Mesothelial cell of epicardium (in vitro differentiated cells): ENCODE results near the gene SCRN3. TPM values are rescaled to one million over a fixed set of nuclear protein-coding genes. Genes with fewer than 3 reads are reported as not detected.
"Not testable (repeated sequence)": the region's sequence is repeated elsewhere in the genome, so short reads cannot be mapped to it uniquely, and the experiment has no call there.

Experiments
- DNase-seq, 2 experiments: peaks; one replicate each; pipeline ENCODE4 v3.0.0; 2021; ENCODE audit warnings: low spot score in 2 of 2; ENCODE audit not compliant: unreplicated experiment in 2 of 2
- H3K27ac Mint-ChIP-seq: 2 replicates; pipeline ENCODE4 v1.8.0; 2021; ENCODE audit warnings: mixed read lengths
- H3K27me3 Mint-ChIP-seq: 2 replicates; pipeline ENCODE4 v1.8.0; 2021; ENCODE audit warnings: low read depth, mixed read lengths
- H3K36me3 Mint-ChIP-seq: 2 replicates; pipeline ENCODE4 v1.8.0; 2021; ENCODE audit warnings: mixed read lengths
- H3K4me1 Mint-ChIP-seq: 2 replicates; pipeline ENCODE4 v1.8.0; 2021; ENCODE audit warnings: mixed read lengths
- H3K4me3 Mint-ChIP-seq: 2 replicates; pipeline ENCODE4 v1.8.0; 2021; ENCODE audit warnings: mild to moderate bottlenecking, moderate library complexity, mixed read lengths
- H3K9me3 Mint-ChIP-seq: 2 replicates; pipeline ENCODE4 v1.8.0; 2021; ENCODE audit warnings: mixed read lengths
- total RNA-seq: library from RNA; stranded (reverse); gene quantifications from 3 replicates; pipeline ENCODE4 v1.2.1, GENCODE V29; 2021
- TF ChIP-seq, protein P1 (sequence below): fragments of 200-600 bp; sonication (generic); IDR thresholded peaks from one replicate; pipeline ENCODE4 v1.5.0; 2021; ENCODE audit warnings: antibody characterized with exemption; ENCODE audit not compliant: unreplicated experiment

SCRN3 gene
- total RNA-seq, 1 donor from 2014 or later = 26.5 TPM

DNA sequence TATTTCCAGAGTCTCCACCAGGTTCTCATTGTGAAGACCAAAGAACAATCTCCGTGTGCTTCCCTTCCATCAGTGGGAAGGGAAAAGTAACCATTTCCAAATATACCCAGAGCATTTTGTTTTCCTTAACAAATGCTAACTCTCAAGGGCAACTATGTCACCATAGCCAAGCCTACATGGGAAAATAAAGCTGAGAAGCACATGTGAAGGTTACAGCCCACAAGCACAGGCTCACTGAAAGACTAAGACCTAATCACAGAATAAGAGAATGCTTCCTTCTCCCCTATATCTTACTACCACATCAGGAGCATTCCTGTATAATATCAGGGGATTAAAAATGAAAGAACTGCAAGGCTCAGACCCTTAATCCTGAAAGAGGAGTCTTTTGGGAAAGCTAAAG is 32.6 kb upstream of the SCRN3 start:
- Mint-ChIP-seq H3K27ac (no peak overlapping the region), H3K36me3 (peaks cover 65% of the 10 kb centered on the region), H3K4me1 (no peaks in the 10 kb centered on the region), H3K9me3 (peaks cover 40% of the 10 kb centered on the region), H3K4me3 (no peak overlapping the region), H3K27me3 (no peaks in the 10 kb centered on the region)
- TF ChIP-seq, protein P1, sequence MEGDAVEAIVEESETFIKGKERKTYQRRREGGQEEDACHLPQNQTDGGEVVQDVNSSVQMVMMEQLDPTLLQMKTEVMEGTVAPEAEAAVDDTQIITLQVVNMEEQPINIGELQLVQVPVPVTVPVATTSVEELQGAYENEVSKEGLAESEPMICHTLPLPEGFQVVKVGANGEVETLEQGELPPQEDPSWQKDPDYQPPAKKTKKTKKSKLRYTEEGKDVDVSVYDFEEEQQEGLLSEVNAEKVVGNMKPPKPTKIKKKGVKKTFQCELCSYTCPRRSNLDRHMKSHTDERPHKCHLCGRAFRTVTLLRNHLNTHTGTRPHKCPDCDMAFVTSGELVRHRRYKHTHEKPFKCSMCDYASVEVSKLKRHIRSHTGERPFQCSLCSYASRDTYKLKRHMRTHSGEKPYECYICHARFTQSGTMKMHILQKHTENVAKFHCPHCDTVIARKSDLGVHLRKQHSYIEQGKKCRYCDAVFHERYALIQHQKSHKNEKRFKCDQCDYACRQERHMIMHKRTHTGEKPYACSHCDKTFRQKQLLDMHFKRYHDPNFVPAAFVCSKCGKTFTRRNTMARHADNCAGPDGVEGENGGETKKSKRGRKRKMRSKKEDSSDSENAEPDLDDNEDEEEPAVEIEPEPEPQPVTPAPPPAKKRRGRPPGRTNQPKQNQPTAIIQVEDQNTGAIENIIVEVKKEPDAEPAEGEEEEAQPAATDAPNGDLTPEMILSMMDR = no peak
- no peak for DNase-seq

DNA sequence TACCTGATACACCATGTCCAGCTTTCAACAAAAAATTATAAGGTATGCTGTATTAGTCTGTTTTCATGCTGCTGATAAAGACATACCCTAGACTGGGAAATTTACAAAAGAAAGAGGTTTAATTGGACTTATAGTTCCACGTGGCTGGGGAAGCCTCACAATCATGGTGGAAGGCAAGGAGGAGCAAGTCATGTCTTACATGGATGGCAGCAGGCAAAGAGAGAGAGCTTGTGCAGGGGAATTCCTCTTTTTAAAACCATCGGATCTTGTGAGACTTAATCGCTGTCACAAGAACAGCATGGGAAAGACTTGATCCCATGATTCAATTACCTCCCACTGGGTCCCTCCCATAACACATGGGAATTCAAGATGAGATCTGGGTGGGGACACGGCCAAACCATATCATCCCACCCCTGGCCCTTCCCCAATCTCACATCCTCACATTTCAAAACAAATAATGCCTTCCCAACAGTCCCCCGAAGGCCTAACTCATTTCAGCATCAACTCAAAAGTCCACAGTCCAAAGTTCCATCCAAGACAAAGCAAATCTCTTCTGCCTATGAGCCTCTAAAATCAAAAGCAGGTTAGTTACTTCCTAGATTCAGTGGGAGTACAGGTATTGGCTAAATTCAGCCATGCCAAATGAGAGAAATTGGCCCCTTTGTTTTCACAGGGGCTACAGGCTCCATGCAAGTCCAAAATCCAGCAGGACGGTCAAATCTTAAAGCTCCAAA is 31.9 kb upstream of the SCRN3 start:
- H3K27ac Mint-ChIP-seq, DNase-seq, H3K4me1 Mint-ChIP-seq, H3K4me3 Mint-ChIP-seq, H3K27me3 Mint-ChIP-seq: not testable (repeated sequence)
- Mint-ChIP-seq H3K9me3 (peaks cover 44% of the 10 kb centered on the region), H3K36me3 (peaks cover 71% of the 10 kb centered on the region)

DNA sequence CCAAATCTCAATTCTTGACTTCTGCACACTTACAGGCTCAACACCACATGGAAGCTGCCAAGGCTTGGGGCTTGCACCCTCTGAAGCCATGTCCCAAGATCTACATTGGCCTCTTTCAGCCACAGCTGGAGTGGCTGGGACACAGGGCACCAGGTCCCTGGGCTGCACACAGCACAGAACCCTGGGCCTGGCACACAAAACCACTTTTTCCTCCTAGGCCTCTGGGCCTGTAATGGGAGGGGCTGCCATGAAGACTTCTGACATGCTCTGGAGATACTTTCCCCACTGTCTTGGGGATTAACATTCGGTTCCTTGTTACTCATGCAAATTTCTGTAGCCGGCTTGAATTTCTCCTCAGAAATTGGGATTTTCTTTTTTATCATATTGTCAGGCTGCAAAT is 30.9 kb upstream of the SCRN3 start:
- TF ChIP-seq, protein P1 = no peak
- Mint-ChIP-seq H3K27me3 (no peaks in the 10 kb centered on the region), H3K36me3 (peaks cover 72% of the 10 kb centered on the region), H3K27ac (no peak overlapping the region), H3K4me3 (no peak overlapping the region), H3K4me1 (no peaks in the 10 kb centered on the region), H3K9me3 (peaks cover 44% of the 10 kb centered on the region)
- no peak for DNase-seq

DNA sequence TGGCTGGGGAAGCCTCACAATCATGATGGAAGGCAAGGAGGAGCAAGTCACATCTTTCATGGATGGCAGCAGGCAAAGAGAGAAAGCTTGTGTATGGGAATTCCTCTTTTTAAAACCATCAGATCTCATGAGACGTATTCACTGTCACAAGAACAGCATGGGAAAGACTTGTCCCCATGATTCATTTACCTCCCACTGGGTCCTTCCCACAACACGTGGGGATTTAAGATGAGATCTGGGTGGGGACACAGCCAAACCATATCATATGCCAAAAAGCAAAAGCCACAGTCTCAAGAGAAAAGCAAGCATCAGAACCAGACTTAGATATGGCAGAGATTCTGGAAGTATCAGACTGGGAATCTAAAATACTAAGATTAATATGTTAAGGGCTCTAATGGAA is 30.0 kb upstream of the SCRN3 start:
- Mint-ChIP-seq H3K4me1 (no peaks in the 10 kb centered on the region), H3K36me3 (peaks cover 69% of the 10 kb centered on the region), H3K9me3 (peaks cover 44% of the 10 kb centered on the region), H3K27me3 (no peaks in the 10 kb centered on the region), H3K27ac (no peak overlapping the region), H3K4me3 (no peak overlapping the region)
- DNase-seq = no peak
- TF ChIP-seq, protein P1 = no peak

DNA sequence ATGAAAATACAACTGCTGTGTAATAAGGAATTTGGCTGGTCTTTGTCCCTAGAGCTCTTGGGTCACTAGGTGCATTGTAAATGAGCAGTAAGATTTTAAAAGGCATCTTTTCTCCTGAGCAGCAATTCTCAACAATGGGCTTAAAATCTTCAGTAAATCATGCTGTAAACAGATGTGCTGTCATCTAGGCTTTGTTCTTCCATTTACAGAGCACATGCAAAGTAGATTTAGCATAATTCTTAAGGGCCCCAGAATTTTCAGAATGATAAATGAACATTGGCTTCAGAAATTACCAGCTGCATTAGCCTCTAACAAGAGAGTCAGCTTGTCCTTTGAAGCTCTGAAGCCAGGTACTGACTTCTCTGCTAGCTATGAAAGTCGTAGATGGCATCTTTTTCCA is 26.8 kb upstream of the SCRN3 start:
- Mint-ChIP-seq H3K27ac (no peak overlapping the region), H3K4me1 (no peaks in the 10 kb centered on the region), H3K9me3 (peaks cover 35% of the 10 kb centered on the region), H3K4me3 (no peak overlapping the region), H3K27me3 (no peaks in the 10 kb centered on the region), H3K36me3 (peaks cover 59% of the 10 kb centered on the region)
- TF ChIP-seq, protein P1 = no peak
- DNase-seq = no peak

DNA sequence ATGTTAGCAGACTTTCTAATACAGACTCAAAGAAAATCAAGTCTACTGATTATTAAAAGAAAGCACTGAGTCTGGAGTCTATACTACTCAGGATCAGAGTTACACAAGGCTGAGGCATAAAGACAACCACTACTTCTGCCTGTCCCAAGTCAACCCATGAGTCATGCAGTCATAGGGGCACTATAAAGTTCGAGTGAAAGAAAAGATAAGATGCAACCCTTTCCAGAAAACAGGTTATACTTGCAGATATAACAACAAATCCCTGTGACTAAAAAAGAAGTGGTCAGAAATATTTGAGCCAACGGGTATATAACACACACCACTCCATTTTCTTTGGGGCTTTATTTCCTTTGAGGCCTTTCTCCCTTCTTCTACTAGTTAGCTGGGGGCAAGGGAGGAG is 18.6 kb upstream of the SCRN3 start:
- no peak for DNase-seq
- no peak overlapping the region for H3K4me3 Mint-ChIP-seq
- no peaks in the 10 kb centered on the region for H3K4me1 Mint-ChIP-seq
- peaks cover 28% of the 10 kb centered on the region for H3K36me3 Mint-ChIP-seq
- no peaks in the 10 kb centered on the region for H3K9me3 Mint-ChIP-seq
- TF ChIP-seq, protein P1 = no peak
- H3K27ac Mint-ChIP-seq = no peak overlapping the region
- H3K27me3 Mint-ChIP-seq = no peaks in the 10 kb centered on the region
